HepG2 (cell line): ENCODE results near the gene SOX12. TPM values are rescaled to one million over a fixed set of nuclear protein-coding genes. Genes with fewer than 3 reads are reported as not detected.

Source experiments
- ATAC-seq: fragments of 200-7000 bp; cut with Tn5 transposase; 3 replicates; pipeline ENCODE4 v1.9.1; 2020; ENCODE audit warnings: mild to moderate bottlenecking, moderate library complexity
- BruUV-seq: library from RNA; stranded (reverse); fragments of 400-500 nt; replicated peaks from 2 replicates; lab custom pipeline; 2021; lab: Mats Ljungman, UMichigan
- CTCF ChIA-PET: fragments of 300-600 bp; formaldehyde crosslinking; extraction: SDS; loops from one replicate; lab custom pipeline; 2021; ENCODE audit warnings: low total read pairs, inconsistent platforms, low intra/inter-chr PET ratio; lab: Yijun Ruan, JAX
- POLR2A ChIA-PET: fragments of 350-600 bp; sonication (Branson Sonifier 250); formaldehyde crosslinking; loops from one replicate; lab custom pipeline; 2020; ENCODE audit warnings: antibody characterized with exemption, inconsistent platforms; lab: Yijun Ruan, JAX
- DNase-seq: peaks from one replicate; pipeline ENCODE4 v3.0.0-alpha.2; 2015; ENCODE audit warnings: low spot score
- FAIRE-seq: peaks from 3 replicates; lab custom pipeline; 2011; peaks lifted over from hg19 to GRCh38; lab: Jason Lieb, UNC
- H2AFZ ChIP-seq: one replicate; pipeline ENCODE4 v1.6.1; 2011; ENCODE audit warnings: low read length, inconsistent platforms
- H3K27ac ChIP-seq: fragments of 300-600 bp; 3 replicates; pipeline ENCODE4 v1.8.0; 2011; ENCODE audit warnings: mixed run types, mild to moderate bottlenecking, mixed read lengths, low read length, inconsistent platforms; ENCODE audit not compliant: insufficient read depth; ENCODE audit errors: extremely low read length
- H3K27me3 ChIP-seq, 2 experiments: fragments of 200-600 bp in 1 of 2; 2 replicates in 1 of 2; 3 replicates in 1 of 2; pipeline versions ENCODE4 v1.6.0 to v1.8.0; 2011; ENCODE audit warnings: low read length in 2 of 2, mild to moderate bottlenecking in 2 of 2, moderate library complexity in 2 of 2, inconsistent platforms in 1 of 2; ENCODE audit not compliant: insufficient read depth in 2 of 2, control insufficient read depth in 1 of 2
- H3K36me3 ChIP-seq, 2 experiments: fragments of 200-600 bp in 1 of 2; replicated peaks in 1 of 2; 2 replicates in 1 of 2; 3 replicates in 1 of 2; pipeline versions ENCODE4 v1.5.1 to v1.8.0; 2011; ENCODE audit warnings: low read length in 2 of 2, inconsistent platforms in 1 of 2; ENCODE audit not compliant: insufficient read depth in 2 of 2, control insufficient read depth in 1 of 2
- H3K4me1 ChIP-seq: 2 replicates; pipeline ENCODE4 v1.5.1; 2012; ENCODE audit warnings: low read length, inconsistent platforms; ENCODE audit not compliant: insufficient read depth
- H3K4me2 ChIP-seq: 2 replicates; pipeline ENCODE4 v1.6.0; 2011; ENCODE audit warnings: low read depth, low read length, inconsistent platforms
- H3K4me3 ChIP-seq, 3 experiments: fragments of 200-600 bp in 1 of 3; sonication (generic), shearing (Covaris generic) in 1 of 3; replicated peaks in 1 of 3; 2 replicates each; pipeline ENCODE4 v1.5.1; 2011 to 2016; ENCODE audit warnings: low read length in 3 of 3, inconsistent platforms in 2 of 3, low read depth in 2 of 3, mild to moderate bottlenecking in 2 of 3, control low read depth in 1 of 3, mixed read lengths in 1 of 3; ENCODE audit not compliant: insufficient read depth in 1 of 3
- H3K79me2 ChIP-seq: one replicate; pipeline ENCODE4 v1.6.1; 2011; ENCODE audit warnings: low read length, inconsistent platforms; ENCODE audit not compliant: insufficient read depth
- H3K9ac ChIP-seq: 2 replicates; pipeline ENCODE4 v1.6.0; 2011; ENCODE audit warnings: mild to moderate bottlenecking, low read depth, low read length, inconsistent platforms; ENCODE audit not compliant: insufficient read depth
- H3K9me3 ChIP-seq: 2 replicates; pipeline ENCODE4 v1.5.1; 2012; ENCODE audit warnings: mild to moderate bottlenecking, low read length
- H4K20me1 ChIP-seq: 2 replicates; pipeline ENCODE4 v1.6.0; 2011; ENCODE audit warnings: inconsistent platforms, mild to moderate bottlenecking, low read length, moderate library complexity; ENCODE audit not compliant: insufficient read depth
- MAFG ChIP-seq: sonication (generic); formaldehyde crosslinking; IDR thresholded peaks from 2 replicates; pipeline ENCODE4 v1.5.1; 2020; ENCODE audit warnings: mild to moderate bottlenecking, missing genetic modification reagents
- SPEN ChIP-seq: sonication (generic); formaldehyde crosslinking; IDR thresholded peaks from 2 replicates; pipeline ENCODE4 v1.5.1; 2020; ENCODE audit warnings: low read depth, mild to moderate bottlenecking, missing genetic modification reagents
- STAT6 ChIP-seq: sonication (generic); formaldehyde crosslinking; IDR thresholded peaks from 2 replicates; pipeline ENCODE4 v1.4.0; 2020; ENCODE audit warnings: missing genetic modification reagents, mild to moderate bottlenecking, borderline replicate concordance
- TFE3 ChIP-seq: IDR thresholded peaks from 2 replicates; pipeline ENCODE4 v1.6.1; 2016
- ZBTB26 ChIP-seq: IDR thresholded peaks from 2 replicates; pipeline ENCODE4 v1.6.1; 2016; ENCODE audit warnings: missing compliant biosample characterization, missing genetic modification reagents, borderline replicate concordance
- ZFP41 ChIP-seq: sonication (generic); formaldehyde crosslinking; IDR thresholded peaks from 2 replicates; pipeline ENCODE4 v1.4.0; 2020; ENCODE audit warnings: mild to moderate bottlenecking, missing genetic modification reagents, borderline replicate concordance
- ZIK1 ChIP-seq: sonication (generic); formaldehyde crosslinking; IDR thresholded peaks from 2 replicates; pipeline ENCODE4 v1.5.0; 2020; ENCODE audit warnings: mild to moderate bottlenecking, low read depth, missing genetic modification reagents, borderline replicate concordance
- ZNF674 ChIP-seq: sonication (generic); formaldehyde crosslinking; IDR thresholded peaks from 2 replicates; pipeline ENCODE4 v1.5.0; 2020; ENCODE audit warnings: low read depth, mild to moderate bottlenecking, missing genetic modification reagents
- WGBS: methylation state at CpG from one replicate; pipeline ENCODE4 v1.1.6; 2017; ENCODE audit warnings: low lambda C conversion rate; 5-methylcytosine and 5-hydroxymethylcytosine counted together
- in situ Hi-C: cut with HindIII; loops from 2 replicates; pipeline ENCODE4 v1.10.0; 2017; ENCODE audit warnings: low pct_unique_long_range_greater_than_20kb; ENCODE audit not compliant: extremely low pct_ligation_motif_present
- intact Hi-C: fragments of 100-400 bp; cut with micrococcal nuclease; formaldehyde crosslinking; loops from one replicate; pipeline ENCODE4 v1.10.0; 2022; ENCODE audit not compliant: unreplicated experiment
- polyA plus RNA-seq, 8 experiments: library from polyadenylated mRNA; depleted of rRNA in 3 of 8; stranded (reverse) in 7 of 8; unstranded in 1 of 8; fragments of >200 nt; fragmentation: Illumina TruSeq in 4 of 8; extraction: Trizol in 4 of 8; gene quantifications; 2 replicates each; pipeline versions ENCODE4 v1.2.1 to v1.2.3, GENCODE V29; 2011 to 2016; ENCODE audit warnings: low read depth in 4 of 8, missing spikeins in 1 of 8, mixed read lengths in 1 of 8; ENCODE audit not compliant: insufficient read depth in 1 of 8
- total RNA-seq, 5 experiments: library from RNA; depleted of rRNA; stranded (reverse); fragments of >200 nt; fragmentation: Illumina TruSeq; extraction: Trizol; gene quantifications; 2 replicates each; pipeline ENCODE4 v1.2.3, GENCODE V29; 2016; ENCODE audit warnings: low read depth in 1 of 5

Gene SOX12
- total and polyA plus RNA-seq, 2 of the 13 experiments (the other 11 are each of a cell fraction or from before 2014, with no cell fraction given): 10.0 to 18.7 TPM

GRCh38 chr20:346033-346639 lies 20.8 kb downstream of the SOX12 start (continued):
- TF ChIP-seq TFE3 (CRISPR knock-in tag): no peak; the same call in 1 of the 2 replicates
- TF ChIP-seq, all 625 proteins: peak for 41

- H2AFZ ChIP-seq: no peak within 1 kb of the TSS
- DNase-seq (peak; percentile 72), FAIRE-seq (no peak), ATAC-seq (peak; percentile 76)
- H4K20me1 ChIP-seq: no peaks in the 10 kb centered on the region
- in situ Hi-C loops (no loop called here), intact Hi-C loops (loop anchor here (2.0 kb wide), 1 partner anchor 16 kb away; no protein-coding TSS in a partner anchor)
- H3K9me3 ChIP-seq: no peaks in the 10 kb centered on the region
- peaks cover 4 to 11% of the 10 kb centered on the region in 2 experiments; a peak in 3 of 5 replicates for H3K36me3 ChIP-seq
- peak within 1 kb of the TSS; percentile 77 for H3K9ac ChIP-seq
- BruUV-seq: no TSS peak
- H3K4me3 ChIP-seq: peak within 1 kb of the TSS; percentile 63 to 88 (median 87)
- ChIA-PET CTCF (no interaction called here), POLR2A (interaction anchor here (0.9 to 5.9 kb wide), 38 partner anchors 9 to 329 kb away, joined by 3 to 107 read pairs (median 7); partner anchors contain the start of genes CSNK2A1, RBCK1, SCRT2 and SOX12)
- no peaks in the 10 kb centered on the region for H3K27me3 ChIP-seq
- H3K4me1 ChIP-seq: peaks cover 34% of the 10 kb centered on the region
- 1% methylated on average over 28 of the region's 50 CpGs for WGBS
- peaks cover 10% of the 10 kb centered on the region for H3K79me2 ChIP-seq
- peak within 1 kb of the TSS; percentile 93 for H3K4me2 ChIP-seq
- H3K27ac ChIP-seq: peak within 1 kb of the TSS; percentile 81
- TF ChIP-seq ZNF674: no peak
- TF ChIP-seq ZFP41 (CRISPR knock-in tag): no peak
- TF ChIP-seq STAT6 (CRISPR knock-in tag): no peak
- no peak for TF ChIP-seq SPEN (CRISPR knock-in tag)
- TF ChIP-seq MAFG (CRISPR knock-in tag): no peak; the same call in 1 of the 2 replicates
- TF ChIP-seq ZBTB26: peak; percentile 33; the same call in 1 of the 2 replicates
- TF ChIP-seq ZIK1: peak; percentile 39; the same call in 1 of the 2 replicates
Observed at GRCh38 chr20:346640-347316, 21.4 kb downstream of the SOX12 start, which contains the start of gene NRSN2. Gene NRSN2 (plus strand): TSS chr20:347111. CDS start chr20:349644, 2,533 bp downstream.
